ENCODE results near the gene TRRAP. TPM values are rescaled to one million over a fixed set of nuclear protein-coding genes. Genes with fewer than 3 reads are reported as not detected.
A peak's percentile ranks its signal among the peaks of the same experiment; 100 is the strongest.

The TRRAP gene
- total RNA-seq, 1 donor from 2014 or later: 18.3 TPM

DNA sequence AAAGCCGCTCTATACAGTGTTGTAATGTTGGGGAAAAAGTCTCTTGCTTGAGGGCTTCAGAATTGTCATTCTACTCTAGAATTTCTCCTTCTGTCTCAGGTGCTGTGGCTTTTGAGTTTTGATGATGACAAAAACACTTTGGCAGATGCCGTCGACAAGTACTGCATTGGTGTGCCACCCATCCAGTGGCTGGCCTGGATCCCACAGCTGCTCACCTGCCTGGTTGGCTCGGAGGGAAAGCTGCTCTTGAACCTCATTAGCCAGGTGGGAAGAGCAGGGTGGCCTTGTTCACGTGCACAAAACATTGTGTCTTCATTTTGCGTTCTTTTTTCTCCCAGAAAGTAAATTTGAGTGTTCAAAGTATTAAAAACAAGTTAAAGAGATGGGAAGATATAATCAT is 112.0 kb downstream of the TRRAP start:
- DNase-seq (ENCODE audit: low read depth): no peak
- H3K4me3 ChIP-seq (ENCODE audit: low read depth, low read length): no peak overlapping the region
- TF ChIP-seq, protein P1, sequence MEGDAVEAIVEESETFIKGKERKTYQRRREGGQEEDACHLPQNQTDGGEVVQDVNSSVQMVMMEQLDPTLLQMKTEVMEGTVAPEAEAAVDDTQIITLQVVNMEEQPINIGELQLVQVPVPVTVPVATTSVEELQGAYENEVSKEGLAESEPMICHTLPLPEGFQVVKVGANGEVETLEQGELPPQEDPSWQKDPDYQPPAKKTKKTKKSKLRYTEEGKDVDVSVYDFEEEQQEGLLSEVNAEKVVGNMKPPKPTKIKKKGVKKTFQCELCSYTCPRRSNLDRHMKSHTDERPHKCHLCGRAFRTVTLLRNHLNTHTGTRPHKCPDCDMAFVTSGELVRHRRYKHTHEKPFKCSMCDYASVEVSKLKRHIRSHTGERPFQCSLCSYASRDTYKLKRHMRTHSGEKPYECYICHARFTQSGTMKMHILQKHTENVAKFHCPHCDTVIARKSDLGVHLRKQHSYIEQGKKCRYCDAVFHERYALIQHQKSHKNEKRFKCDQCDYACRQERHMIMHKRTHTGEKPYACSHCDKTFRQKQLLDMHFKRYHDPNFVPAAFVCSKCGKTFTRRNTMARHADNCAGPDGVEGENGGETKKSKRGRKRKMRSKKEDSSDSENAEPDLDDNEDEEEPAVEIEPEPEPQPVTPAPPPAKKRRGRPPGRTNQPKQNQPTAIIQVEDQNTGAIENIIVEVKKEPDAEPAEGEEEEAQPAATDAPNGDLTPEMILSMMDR (conservative IDR thresholded peaks at IDR 0.05; ENCODE audit: low read depth, low read length): no peak

GRCh38 chr7:98991141-98991540 is 112.8 kb downstream of the TRRAP start:
- H3K4me3 ChIP-seq (ENCODE audit: low read depth, low read length): no peak overlapping the region
- DNase-seq (ENCODE audit: low read depth): no peak
- TF ChIP-seq, protein P1 (conservative IDR thresholded peaks at IDR 0.05; ENCODE audit: low read depth, low read length): no peak

DNA sequence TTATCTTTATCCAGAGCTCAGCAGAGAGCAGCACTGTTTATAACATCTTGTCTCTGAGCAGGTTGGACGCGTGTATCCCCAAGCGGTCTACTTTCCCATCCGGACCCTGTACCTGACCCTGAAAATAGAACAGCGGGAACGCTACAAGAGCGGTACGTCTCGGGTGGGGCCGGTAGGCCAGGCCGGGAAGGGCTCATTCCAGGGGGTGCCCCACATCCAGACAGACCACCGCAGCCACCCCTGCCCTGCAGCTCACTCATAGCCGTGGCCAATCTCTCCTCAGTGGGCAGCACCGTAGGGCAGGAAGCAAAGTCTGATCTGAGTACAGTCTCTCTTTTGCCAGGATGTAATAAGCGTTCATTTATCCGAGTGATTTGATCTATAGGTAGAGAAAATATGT is 113.7 kb downstream of the TRRAP start:
- TF ChIP-seq, protein P1 (conservative IDR thresholded peaks at IDR 0.05; ENCODE audit: low read depth, low read length): no peak
- H3K4me3 ChIP-seq (ENCODE audit: low read depth, low read length): no peak overlapping the region
- no peak for DNase-seq (ENCODE audit: low read depth)

- TF ChIP-seq, protein P1 (conservative IDR thresholded peaks at IDR 0.05; ENCODE audit: low read depth, low read length): peak; percentile 31
- H3K4me3 ChIP-seq (ENCODE audit: low read depth, low read length): no peak overlapping the region
- DNase-seq (ENCODE audit: low read depth): no peak
Measured at GRCh38 chr7:98993024-98993897, 114.9 kb downstream of the TRRAP start.

DNA sequence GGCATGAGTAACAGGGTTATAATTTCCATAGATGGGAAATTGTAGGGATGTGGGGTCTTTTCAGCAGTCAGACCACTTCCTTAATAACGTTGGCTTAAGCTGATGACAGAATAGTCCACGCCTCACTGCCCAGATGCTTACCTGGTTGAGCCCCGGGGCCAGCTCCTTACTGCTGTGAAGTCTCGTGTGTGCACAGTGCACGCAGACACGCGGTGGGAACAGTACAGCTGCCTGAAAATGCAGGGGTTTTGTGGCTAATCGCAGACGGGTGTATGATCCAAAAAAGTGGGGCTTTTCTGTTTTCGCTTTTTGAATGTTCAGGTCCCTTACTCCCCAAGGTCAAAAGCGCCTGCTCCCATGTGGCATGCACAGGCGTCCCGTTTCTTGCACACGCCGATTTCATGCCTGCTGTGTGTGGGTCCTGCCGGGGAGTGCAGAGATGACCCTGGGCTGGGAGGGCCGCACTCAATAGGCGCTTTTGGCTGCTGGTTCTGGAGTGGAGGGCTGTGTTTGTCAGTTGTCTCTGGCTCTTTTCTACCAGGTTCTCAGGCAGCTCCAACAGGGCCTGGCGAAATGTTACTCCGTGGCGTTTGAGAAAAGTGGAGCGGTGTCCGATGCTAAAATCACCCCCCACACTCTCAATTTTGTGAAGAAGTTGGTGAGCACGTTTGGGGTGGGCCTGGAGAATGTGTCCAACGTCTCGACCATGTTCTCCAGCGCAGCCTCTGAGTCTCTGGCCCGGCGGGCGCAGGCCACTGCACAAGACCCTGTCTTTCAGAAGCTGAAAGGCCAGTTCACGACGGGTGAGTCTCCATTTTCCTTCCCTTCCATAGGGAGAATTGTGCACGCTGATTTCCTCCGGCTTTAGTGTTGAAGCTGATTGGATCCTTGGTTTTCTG is 116.0 kb downstream of the TRRAP start:
- no peak overlapping the region for H3K4me3 ChIP-seq (ENCODE audit: low read depth, low read length)
- DNase-seq (ENCODE audit: low read depth): no peak
- TF ChIP-seq, protein P1 (conservative IDR thresholded peaks at IDR 0.05; ENCODE audit: low read depth, low read length): no peak

GRCh38 chr7:98995111-98995510 is 116.8 kb downstream of the TRRAP start:
- TF ChIP-seq, protein P1 (conservative IDR thresholded peaks at IDR 0.05; ENCODE audit: low read depth, low read length): no peak
- no peak overlapping the region for H3K4me3 ChIP-seq (ENCODE audit: low read depth, low read length)

More at GRCh38 chr7:98995111-98995510, 116.8 kb downstream of the TRRAP start:
- no peak for DNase-seq (ENCODE audit: low read depth)

Measured in epithelial cell of proximal tubule (primary cell).